Body of pancreas (tissue), 4 donors: ENCODE measurements around the gene IKZF3.

ENCODE experiments used
- POLR2A ChIP-seq, 3 donors: fragments of 450-650 bp; IDR thresholded peaks; one replicate each; pipeline ENCODE4 v1.6.1; 2016; ENCODE audit warnings: antibody characterized with exemption in 3 of 3, mild to moderate bottlenecking in 2 of 3
- TF ChIP-seq, protein P1 (sequence below), 7 experiments: fragments of 450-650 bp in 4 of 7; fragments of 200-600 bp in 3 of 7; sonication (generic) in 3 of 7; IDR thresholded peaks; one replicate each; pipeline ENCODE4 v1.5.1; 2016 to 2019; ENCODE audit warnings: antibody characterized with exemption in 7 of 7

DNA sequence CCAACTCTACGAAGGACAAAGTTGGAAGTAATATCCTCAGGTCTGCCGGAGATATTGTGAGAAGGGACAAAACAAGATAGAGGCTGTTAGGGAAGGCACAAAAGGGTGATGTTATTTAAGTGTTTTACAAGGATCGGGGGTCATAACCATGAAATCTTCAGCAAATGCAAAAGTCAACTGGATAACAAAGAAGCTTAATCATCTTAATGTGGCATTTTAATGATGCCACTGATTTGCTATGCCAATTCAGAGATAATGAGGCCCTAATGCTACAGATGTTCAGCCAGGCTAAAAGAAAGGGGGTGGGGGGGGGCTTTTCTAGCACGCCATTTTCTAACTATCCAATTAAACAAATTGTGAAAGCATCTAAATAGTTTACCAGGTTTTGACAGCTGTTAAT is 63.1 kb downstream of the IKZF3 start:
- TF ChIP-seq, protein P1, sequence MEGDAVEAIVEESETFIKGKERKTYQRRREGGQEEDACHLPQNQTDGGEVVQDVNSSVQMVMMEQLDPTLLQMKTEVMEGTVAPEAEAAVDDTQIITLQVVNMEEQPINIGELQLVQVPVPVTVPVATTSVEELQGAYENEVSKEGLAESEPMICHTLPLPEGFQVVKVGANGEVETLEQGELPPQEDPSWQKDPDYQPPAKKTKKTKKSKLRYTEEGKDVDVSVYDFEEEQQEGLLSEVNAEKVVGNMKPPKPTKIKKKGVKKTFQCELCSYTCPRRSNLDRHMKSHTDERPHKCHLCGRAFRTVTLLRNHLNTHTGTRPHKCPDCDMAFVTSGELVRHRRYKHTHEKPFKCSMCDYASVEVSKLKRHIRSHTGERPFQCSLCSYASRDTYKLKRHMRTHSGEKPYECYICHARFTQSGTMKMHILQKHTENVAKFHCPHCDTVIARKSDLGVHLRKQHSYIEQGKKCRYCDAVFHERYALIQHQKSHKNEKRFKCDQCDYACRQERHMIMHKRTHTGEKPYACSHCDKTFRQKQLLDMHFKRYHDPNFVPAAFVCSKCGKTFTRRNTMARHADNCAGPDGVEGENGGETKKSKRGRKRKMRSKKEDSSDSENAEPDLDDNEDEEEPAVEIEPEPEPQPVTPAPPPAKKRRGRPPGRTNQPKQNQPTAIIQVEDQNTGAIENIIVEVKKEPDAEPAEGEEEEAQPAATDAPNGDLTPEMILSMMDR (IDR thresholded peaks at IDR 0.05) = no peak
- TF ChIP-seq POLR2A (IDR thresholded peaks at IDR 0.05) = no peak
